GM23248 (cell line): Measurements from ENCODE around the gene MYO18B.

Source experiments
- EZH2 ChIP-seq: fragments of 200-600 bp; sonication (generic); IDR thresholded peaks from 2 replicates; pipeline ENCODE4 v1.6.1; 2018; ENCODE audit warnings: antibody characterized with exemption, mild to moderate bottlenecking; ENCODE audit not compliant: insufficient read depth, poor library complexity, severe bottlenecking
- EZH2phosphoT487 ChIP-seq: fragments of 200-600 bp; sonication (generic); IDR thresholded peaks from 2 replicates; pipeline ENCODE4 v1.6.1; 2018; ENCODE audit warnings: antibody characterized with exemption, moderate library complexity, mild to moderate bottlenecking, low read depth; ENCODE audit not compliant: insufficient read depth

- TF ChIP-seq EZH2phosphoT487 (no peak), EZH2 (no peak)
These were observed 323.9 kb downstream of the MYO18B start for GRCh38 chr22:26065847-26066246.
